ENCODE measurements around the gene CDH13.
"Not testable (repeated sequence)": the region's sequence is repeated elsewhere in the genome, so short reads cannot be mapped to it uniquely, and the experiment has no call there.

The CDH13 gene

DNA sequence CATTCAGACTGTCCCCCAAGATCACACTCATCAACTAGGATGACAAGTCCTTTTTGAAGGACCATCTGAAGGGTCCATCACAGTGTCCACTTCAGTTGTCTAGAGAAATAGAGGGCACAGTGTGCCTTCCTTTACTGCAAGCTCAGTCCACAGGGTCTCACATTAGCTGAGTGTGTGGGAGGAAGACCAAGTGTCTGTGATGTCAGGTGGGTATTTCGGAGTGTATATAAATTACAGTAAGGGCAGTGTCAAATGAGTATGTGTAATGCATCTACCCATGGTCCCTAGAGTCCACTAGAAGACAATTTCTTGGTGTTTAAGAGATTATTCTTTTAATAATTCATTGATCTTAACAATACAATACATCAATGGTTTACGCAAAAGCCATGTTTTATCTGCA lies 272.2 kb downstream of the CDH13 start:
- no peak for DNase-seq

- no peak for DNase-seq
Measured at GRCh38 chr16:82899731-82900450, 273.1 kb downstream of the CDH13 start.

- no peak for DNase-seq
Measured at GRCh38 chr16:82900559-82900958, 273.8 kb downstream of the CDH13 start.

GRCh38 chr16:82911925-82912324 lies 285.2 kb downstream of the CDH13 start:
- DNase-seq = no peak

DNA sequence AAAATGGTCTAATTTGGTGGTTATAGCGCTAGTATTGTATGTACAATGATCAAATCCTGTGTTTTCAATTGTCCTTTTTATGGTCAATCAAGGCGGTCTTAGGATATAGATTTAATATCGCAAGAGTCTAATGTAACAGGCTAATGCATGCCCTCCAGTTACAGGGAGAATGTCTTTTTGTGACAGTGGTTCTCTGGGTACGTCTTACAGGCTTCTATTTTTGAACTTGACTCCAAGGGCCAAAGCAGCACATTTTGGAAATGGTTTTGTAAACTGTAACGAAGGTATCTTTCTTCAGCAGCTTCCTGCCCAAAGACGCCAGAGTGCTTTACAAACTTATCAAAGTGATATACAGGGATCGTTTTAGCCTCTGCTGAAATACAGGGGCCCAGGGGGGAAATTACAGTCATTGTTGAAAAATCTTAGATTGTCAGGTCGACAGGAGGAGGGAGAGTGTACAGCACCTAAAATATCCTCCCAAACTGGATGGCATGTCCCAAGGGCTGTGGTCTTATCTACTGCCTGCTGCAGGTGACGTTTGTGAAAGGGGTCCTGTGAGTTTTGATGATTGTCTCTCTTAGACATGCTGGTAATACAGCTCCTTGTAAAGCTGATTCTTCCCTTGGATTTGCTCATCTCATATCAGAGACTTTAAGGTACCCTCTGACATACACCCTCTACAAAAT lies 288.5 kb downstream of the CDH13 start:
- DNase-seq = no peak

- DNase-seq = no peak
Measured at GRCh38 chr16:82917886-82918595, 291.3 kb downstream of the CDH13 start.

GRCh38 chr16:82924075-82924854 lies 297.5 kb downstream of the CDH13 start:
- no peak for DNase-seq

DNA sequence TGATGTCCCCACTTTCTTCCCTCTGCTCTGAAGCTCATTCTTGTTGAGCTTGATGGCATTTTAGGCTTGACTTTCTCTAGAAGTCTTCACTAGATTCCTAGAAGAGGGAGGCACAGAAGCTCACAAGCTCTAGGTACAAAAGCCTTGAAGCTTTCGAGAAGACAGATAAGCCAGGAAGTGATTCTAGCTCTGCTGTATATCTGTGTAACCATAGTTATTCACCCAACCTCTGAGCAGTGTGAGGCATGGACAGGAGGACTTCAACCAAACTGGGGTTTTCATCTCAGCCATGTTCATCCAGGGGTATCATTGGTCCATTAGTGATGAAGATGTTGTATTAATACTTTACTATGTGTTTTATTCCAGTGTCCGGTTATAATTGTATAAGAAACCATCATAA lies 299.7 kb downstream of the CDH13 start:
- DNase-seq = no peak

GRCh38 chr16:82933933-82934332 lies 307.2 kb downstream of the CDH13 start:
- not testable (repeated sequence) for DNase-seq

DNA sequence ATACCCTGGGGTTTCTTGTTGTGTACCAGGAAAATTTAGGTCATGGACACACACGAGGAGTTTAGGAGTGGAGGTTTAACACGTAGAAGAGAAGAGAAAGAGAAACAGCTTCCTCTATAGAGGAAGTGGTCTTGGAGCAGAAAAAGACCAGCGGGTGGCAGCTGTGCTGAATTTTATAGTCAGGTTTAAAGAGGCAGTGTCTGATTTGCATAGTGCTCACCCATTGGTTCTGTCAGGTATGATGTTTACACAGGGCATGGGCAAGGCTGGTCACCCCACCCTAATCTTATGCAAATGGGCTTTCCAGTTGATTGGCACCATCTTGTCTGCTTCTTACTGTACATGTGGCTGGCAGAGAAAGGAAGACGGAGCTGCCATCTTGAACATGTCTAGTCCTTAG lies 309.0 kb downstream of the CDH13 start:
- no peak for DNase-seq

DNA sequence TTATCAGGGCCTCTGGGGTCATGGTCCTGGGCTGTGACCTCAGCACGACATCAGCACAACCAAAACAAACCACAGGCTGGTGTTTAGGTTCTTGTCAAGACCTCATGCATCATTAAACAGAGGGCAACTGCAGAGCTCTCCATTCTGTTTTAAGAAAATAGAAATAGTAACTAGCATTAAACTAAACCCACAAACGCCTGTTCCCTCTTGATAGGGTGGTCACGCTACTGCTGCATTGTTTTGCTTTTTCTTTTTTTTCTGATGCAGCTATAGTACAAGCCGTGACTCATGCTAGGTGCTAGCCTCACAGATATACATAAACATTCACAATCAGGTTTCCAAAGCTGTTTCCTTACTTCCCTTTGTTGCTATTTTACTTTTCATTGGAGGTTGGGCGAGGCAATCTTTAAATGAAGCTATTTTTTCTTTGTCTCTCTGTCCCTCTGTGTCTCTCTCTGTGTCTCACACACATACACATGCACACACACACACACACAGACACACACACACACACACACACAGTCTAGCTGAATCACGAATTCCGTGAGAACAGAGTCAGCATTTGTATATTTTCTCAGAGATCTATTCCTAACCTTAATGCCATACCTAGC lies 310.3 kb downstream of the CDH13 start:
- no peak for DNase-seq

GRCh38 chr16:82937926-82938520 lies 311.3 kb downstream of the CDH13 start:
- no peak for DNase-seq

DNA sequence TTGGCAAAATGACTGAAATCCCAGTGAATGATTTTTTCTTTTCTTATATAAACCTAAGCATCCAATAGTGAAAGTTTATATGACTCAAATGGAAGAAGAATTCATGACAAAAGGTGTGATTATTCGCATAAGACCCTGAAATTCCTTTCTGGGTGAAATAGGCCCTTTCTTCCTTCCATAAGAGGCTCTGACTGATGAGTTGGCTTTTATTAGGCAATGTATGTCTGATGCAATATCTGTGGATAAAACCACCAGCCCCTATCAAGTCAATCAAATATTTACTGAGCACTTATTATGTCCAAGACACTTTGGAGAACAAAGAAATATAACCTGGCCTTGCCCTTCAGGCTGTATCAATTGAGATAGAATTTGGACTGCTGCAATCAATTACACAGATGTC lies 316.6 kb downstream of the CDH13 start:
- DNase-seq = no peak

GRCh38 chr16:82945420-82946101 lies 318.8 kb downstream of the CDH13 start:
- DNase-seq = no peak

- no peak for DNase-seq
Measured at GRCh38 chr16:82947698-82948097, 320.9 kb downstream of the CDH13 start.

DNA sequence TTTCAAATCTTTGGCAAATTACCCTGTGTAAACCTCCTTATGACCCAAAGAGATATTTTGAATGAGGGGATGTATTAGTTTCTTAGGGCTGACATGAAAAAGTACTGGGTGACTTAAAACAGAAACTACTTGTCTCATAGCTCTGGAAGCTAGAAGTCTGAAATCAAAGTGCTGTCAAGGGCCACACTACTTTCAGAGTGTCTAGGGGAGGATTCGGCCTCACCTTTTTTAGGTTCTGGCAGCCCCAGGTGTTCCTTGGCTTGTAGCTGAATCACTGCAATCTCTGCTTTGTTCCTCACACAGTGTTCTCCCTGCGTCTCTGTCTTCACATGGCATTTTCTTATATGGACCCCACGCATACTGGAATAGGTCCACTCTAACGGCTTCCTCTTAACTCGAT lies 322.2 kb downstream of the CDH13 start:
- no peak for DNase-seq

- no peak for DNase-seq
Measured at GRCh38 chr16:82953517-82953916, 326.7 kb downstream of the CDH13 start.

GRCh38 chr16:82954224-82954929 lies 327.6 kb downstream of the CDH13 start:
- DNase-seq = no peak

DNA sequence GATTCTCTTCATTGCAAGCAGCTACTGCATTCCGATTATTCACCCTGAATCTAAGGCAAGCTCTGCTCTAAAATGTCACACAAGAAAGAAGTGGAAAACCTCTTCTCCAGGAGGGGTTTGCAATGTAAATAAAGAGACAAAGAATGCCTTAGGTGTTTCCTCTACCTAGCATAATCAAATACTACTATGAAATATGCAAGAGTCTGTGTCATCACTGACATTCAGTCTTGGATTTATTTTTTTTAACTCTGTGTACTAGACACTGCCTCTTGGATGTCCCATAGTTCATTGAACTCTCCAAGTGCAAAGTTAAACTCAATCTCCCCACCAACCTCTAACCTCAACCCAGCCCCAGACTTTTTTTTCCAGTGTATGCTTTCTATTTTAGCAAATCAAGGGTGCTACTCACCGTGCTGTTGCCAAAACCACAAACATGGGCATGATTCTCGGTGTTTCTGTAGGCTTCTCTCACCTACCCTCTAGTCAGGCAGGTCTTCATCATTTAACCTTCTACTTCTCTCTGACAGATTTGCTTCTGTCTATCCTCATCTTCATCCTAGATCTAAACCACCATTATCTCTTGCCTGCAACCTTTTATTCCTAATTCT lies 329.1 kb downstream of the CDH13 start:
- DNase-seq = no peak

- DNase-seq = no peak
Measured at GRCh38 chr16:82957212-82957611, 330.4 kb downstream of the CDH13 start.

DNA sequence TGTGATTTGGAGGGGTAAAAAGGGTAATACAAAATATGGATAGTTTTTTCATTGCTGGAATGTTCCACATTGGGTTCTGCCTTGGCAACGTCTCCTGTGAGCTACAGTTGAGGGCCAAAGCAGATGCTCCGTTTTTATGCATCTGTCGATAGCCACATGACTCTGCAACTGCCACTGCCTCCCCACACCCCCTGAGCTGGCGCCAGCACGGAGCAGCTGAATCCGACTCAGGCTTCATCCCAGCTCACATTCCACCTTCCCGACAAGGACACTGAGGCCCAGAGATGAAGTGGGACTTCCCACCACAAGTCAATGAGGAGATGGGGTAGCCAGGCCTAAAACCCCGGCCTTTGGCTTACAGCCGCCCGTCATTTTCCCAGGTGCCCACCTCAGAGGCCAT lies 334.1 kb downstream of the CDH13 start:
- DNase-seq = no peak

Measured in stimulated activated CD4-positive, alpha-beta T cell treated with anti-CD3 and anti-CD28 coated beads, Interleukin-2, amount 100 ng/mL, for 24 hours (primary cell).